ENCODE data around the gene SUCO. TPM values are rescaled to one million over a fixed set of nuclear protein-coding genes. Genes with fewer than 3 reads are reported as not detected.

Gene SUCO
- total RNA-seq, 2 experiments from 2014 or later = 22.1 to 23.8 TPM

DNA sequence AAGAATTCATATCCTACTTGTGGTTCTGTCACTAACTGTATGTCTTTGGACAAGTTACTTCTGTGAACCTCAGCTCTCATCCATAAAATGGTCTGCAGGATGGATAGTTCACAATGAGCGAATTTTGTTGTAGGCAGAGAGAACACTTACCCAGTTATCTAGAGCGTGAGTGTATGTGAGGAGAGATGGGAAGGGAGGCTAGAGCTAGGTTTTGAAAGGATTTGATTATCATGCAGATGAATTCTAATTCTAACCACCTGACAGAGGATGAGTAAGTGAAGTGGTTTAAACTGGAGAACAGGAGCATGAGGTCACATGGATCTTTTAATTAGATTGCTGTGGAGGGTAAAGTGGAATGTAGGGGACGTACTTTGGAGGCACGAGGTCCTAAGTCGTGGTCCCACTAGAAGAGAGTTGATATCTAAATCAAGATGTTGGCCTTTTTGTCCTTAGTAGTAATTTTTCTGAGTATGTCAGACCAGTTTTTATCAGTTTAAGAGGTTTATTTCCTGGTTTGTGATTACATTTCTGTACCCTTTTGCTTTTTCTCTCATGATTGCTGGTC, 5.0 kb downstream of the SUCO start:
- peaks cover 65% of the 10 kb centered on the region for H3K4me1 Mint-ChIP-seq
- ATAC-seq (no peak), DNase-seq (no peak)
- intact Hi-C loops (cut with DNase I, micrococcal nuclease) = loop anchor here in 1 of 2 experiments (10.0 kb wide), 1 partner anchor 127 kb away; no protein-coding TSS in a partner anchor
- no peaks in the 10 kb centered on the region for H3K36me3 Mint-ChIP-seq (ENCODE audit: low read depth)
- H3K27ac Mint-ChIP-seq = peak overlapping the region; percentile 11
- no peaks in the 10 kb centered on the region for H3K9me3 Mint-ChIP-seq (ENCODE audit: low read depth)
- H3K27me3 Mint-ChIP-seq = no peaks in the 10 kb centered on the region
- CTCF ChIA-PET = interaction anchor here (0.6 to 1.1 kb wide), 5 partner anchors 26 to 183 kb away, joined by 3 to 4 read pairs (median 4); no protein-coding TSS in a partner anchor
- POLR2A ChIA-PET = no interaction called here
- no peak overlapping the region for H3K4me3 Mint-ChIP-seq

GRCh38 chr1:172540635-172541034, 7.7 kb downstream of the SUCO start:
- Mint-ChIP-seq H3K4me3 (no peak overlapping the region), H3K27me3 (no peaks in the 10 kb centered on the region), H3K27ac (no peak overlapping the region), H3K36me3 (ENCODE audit: low read depth) (no peaks in the 10 kb centered on the region), H3K4me1 (peaks cover 52% of the 10 kb centered on the region), H3K9me3 (ENCODE audit: low read depth) (no peaks in the 10 kb centered on the region)
- ATAC-seq (no peak), DNase-seq (no peak)
- intact Hi-C loops (cut with DNase I, micrococcal nuclease) = no loop called here
- ChIA-PET POLR2A (no interaction called here), CTCF (no interaction called here)

GRCh38 chr1:172544481-172545104, 11.6 kb downstream of the SUCO start:
- no peak overlapping the region for H3K27ac Mint-ChIP-seq
- H3K36me3 Mint-ChIP-seq (ENCODE audit: low read depth) = no peaks in the 10 kb centered on the region
- peaks cover 41% of the 10 kb centered on the region for H3K4me1 Mint-ChIP-seq
- no peaks in the 10 kb centered on the region for H3K9me3 Mint-ChIP-seq (ENCODE audit: low read depth)
- ChIA-PET POLR2A (no interaction called here), CTCF (interaction anchor here (0.5 to 1.6 kb wide), 4 partner anchors 10 to 421 kb away, joined by 3 to 10 read pairs (median 4); no protein-coding TSS in a partner anchor)
- intact Hi-C loops (cut with DNase I, micrococcal nuclease) = no loop called here
- ATAC-seq (no peak), DNase-seq (no peak)
- H3K4me3 Mint-ChIP-seq = no peak overlapping the region
- no peaks in the 10 kb centered on the region for H3K27me3 Mint-ChIP-seq

DNA sequence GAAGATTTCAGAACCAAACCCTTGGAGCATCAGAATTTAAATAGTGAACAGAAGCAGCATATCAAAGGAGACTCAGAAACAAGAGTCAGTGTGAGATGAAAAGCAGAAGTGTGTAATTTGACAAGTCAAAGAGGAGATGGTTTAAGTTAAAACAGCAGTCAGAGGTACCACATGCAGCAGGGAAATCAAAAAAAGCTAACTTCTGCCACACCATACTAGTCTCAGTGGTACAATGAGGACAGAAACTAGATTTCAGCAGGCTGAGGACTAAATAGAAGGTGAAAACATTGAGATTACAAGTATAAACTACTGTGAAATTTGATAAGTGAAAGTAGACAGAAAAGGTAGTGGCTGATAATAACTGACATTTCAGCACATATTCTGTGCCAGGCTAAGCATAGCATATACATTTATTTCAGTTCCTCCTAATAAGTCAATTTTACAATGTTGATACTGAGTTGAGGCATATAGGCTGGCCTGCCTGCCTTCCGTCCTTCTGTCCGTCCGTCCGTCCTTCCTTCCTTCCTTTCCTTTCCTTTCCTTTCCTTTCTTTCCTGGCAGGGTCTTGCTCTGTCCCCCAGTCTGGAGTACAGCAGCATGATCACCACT, 12.6 kb downstream of the SUCO start:
- intact Hi-C loops (cut with DNase I, micrococcal nuclease) = no loop called here
- H3K9me3 Mint-ChIP-seq (ENCODE audit: low read depth) = no peaks in the 10 kb centered on the region
- peaks cover 44% of the 10 kb centered on the region for H3K4me1 Mint-ChIP-seq
- ChIA-PET CTCF (interaction anchor here (1.0 to 1.6 kb wide), 3 partner anchors 11 to 175 kb away, joined by 3 to 10 read pairs (median 6); no protein-coding TSS in a partner anchor), POLR2A (interaction anchor here (0.6 to 0.9 kb wide), 2 partner anchors 13 to 671 kb away, joined by 3 to 6 read pairs; partner anchors contain the start of gene SUCO)
- no peaks in the 10 kb centered on the region for H3K36me3 Mint-ChIP-seq (ENCODE audit: low read depth)
- H3K27ac Mint-ChIP-seq = no peak overlapping the region
- no peak for ATAC-seq
- no peak for DNase-seq
- H3K27me3 Mint-ChIP-seq = no peaks in the 10 kb centered on the region
- H3K4me3 Mint-ChIP-seq = no peak overlapping the region

GRCh38 chr1:172547071-172547470, 14.1 kb downstream of the SUCO start:
- no peak overlapping the region for H3K27ac Mint-ChIP-seq
- no peaks in the 10 kb centered on the region for H3K27me3 Mint-ChIP-seq
- no peak for ATAC-seq
- DNase-seq = no peak
- no peak overlapping the region for H3K4me3 Mint-ChIP-seq
- POLR2A ChIA-PET = no interaction called here
- intact Hi-C loops (cut with DNase I, micrococcal nuclease) = no loop called here
- CTCF ChIA-PET = interaction anchor here (0.6 kb wide), 1 partner anchor 21 kb away, joined by 3 read pairs; no protein-coding TSS in a partner anchor
- no peaks in the 10 kb centered on the region for H3K36me3 Mint-ChIP-seq (ENCODE audit: low read depth)
- no peaks in the 10 kb centered on the region for H3K9me3 Mint-ChIP-seq (ENCODE audit: low read depth)
- peaks cover 37% of the 10 kb centered on the region for H3K4me1 Mint-ChIP-seq

DNA sequence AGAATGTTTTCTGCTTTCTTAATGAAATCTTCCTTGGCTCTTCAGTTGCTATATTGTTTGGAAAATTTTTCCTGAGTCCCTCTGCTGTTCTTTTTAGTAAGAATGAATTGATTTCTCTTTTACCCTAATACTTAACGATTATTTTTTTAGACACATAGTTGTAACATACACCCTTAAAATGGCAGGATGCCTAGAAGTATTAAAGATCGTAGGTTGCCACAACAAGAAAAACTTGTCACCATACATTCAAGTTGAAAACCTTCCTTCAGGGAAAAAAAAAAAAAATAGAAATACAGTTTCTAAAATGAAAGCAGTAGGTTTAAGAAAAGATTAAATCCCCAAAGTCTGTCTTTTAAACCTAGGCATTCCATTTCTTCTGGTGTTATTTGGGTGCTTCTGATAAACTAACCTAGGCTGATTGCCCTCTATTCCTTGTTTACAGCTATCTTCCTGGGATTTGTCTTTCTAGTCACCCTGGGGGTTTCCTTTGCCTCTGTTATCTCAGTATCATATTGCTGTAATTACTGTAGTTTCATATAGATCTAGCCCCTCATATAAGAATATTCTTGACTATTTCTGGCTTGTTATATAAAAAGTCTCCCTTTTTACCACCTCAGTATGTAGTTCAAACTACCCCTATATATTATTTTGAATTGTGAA, 16.8 kb downstream of the SUCO start:
- Mint-ChIP-seq H3K9me3 (ENCODE audit: low read depth) (no peaks in the 10 kb centered on the region), H3K27me3 (no peaks in the 10 kb centered on the region), H3K27ac (no peak overlapping the region), H3K4me1 (peaks cover 33% of the 10 kb centered on the region), H3K4me3 (no peak overlapping the region), H3K36me3 (ENCODE audit: low read depth) (peaks cover under 1% of the 10 kb centered on the region)
- intact Hi-C loops (cut with DNase I, micrococcal nuclease) = no loop called here
- ATAC-seq (no peak), DNase-seq (no peak)
- ChIA-PET CTCF (no interaction called here), POLR2A (no interaction called here)

- H3K36me3 Mint-ChIP-seq (ENCODE audit: low read depth) = peaks cover 5% of the 10 kb centered on the region
- H3K4me3 Mint-ChIP-seq = no peak overlapping the region
- no peaks in the 10 kb centered on the region for H3K9me3 Mint-ChIP-seq (ENCODE audit: low read depth)
- DNase-seq (no peak), ATAC-seq (no peak)
- no peaks in the 10 kb centered on the region for H3K27me3 Mint-ChIP-seq
- ChIA-PET POLR2A (interaction anchor here (0.9 kb wide), 1 partner anchor 15 kb away, joined by 4 read pairs; no protein-coding TSS in a partner anchor), CTCF (interaction anchor here (0.7 to 1.6 kb wide), 2 partner anchors 59 to 155 kb away, joined by 3 read pairs; no protein-coding TSS in a partner anchor)
- H3K4me1 Mint-ChIP-seq = peaks cover 33% of the 10 kb centered on the region
- no peak overlapping the region for H3K27ac Mint-ChIP-seq
- intact Hi-C loops (cut with DNase I, micrococcal nuclease) = no loop called here
These were observed 18.3 kb downstream of the SUCO start for GRCh38 chr1:172551279-172551678.

GRCh38 chr1:172554915-172555314, 22.0 kb downstream of the SUCO start:
- Mint-ChIP-seq H3K27ac (no peak overlapping the region), H3K4me3 (no peak overlapping the region), H3K4me1 (peaks cover 11% of the 10 kb centered on the region), H3K27me3 (no peaks in the 10 kb centered on the region), H3K9me3 (ENCODE audit: low read depth) (no peaks in the 10 kb centered on the region), H3K36me3 (ENCODE audit: low read depth) (peaks cover 22% of the 10 kb centered on the region)
- no peak for DNase-seq
- no peak for ATAC-seq
- CTCF ChIA-PET = no interaction called here
- intact Hi-C loops (cut with DNase I, micrococcal nuclease) = no loop called here
- POLR2A ChIA-PET = no interaction called here

GRCh38 chr1:172556461-172556860, 23.5 kb downstream of the SUCO start:
- peaks cover 25% of the 10 kb centered on the region for H3K36me3 Mint-ChIP-seq (ENCODE audit: low read depth)
- H3K4me1 Mint-ChIP-seq = peaks cover 2% of the 10 kb centered on the region
- CTCF ChIA-PET = interaction anchor here (0.8 to 1.6 kb wide), 3 partner anchors 53 to 535 kb away, joined by 3 to 5 read pairs (median 3); no protein-coding TSS in a partner anchor

DNA sequence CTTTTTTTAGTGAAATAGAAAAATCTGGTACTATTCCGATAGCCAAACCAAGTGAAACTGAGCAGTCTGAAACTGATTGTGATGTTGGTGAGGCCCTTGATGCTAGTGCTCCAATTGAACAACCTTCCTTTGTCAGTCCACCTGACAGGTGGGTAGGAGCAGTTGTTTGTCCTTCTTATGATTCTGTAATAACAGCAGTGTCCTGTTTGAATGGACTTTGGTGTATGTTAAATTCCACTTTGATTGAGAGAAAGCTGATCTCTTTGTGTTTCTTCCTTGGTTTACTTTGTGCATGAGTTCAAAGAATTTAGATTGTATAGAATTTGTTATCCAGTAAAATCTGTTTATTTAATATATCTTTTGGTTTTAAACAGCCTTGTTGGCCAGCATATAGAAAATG, 24.3 kb downstream of the SUCO start:
- ATAC-seq (no peak), DNase-seq (no peak)
- Mint-ChIP-seq H3K4me1 (peaks cover 1% of the 10 kb centered on the region), H3K36me3 (ENCODE audit: low read depth) (peaks cover 29% of the 10 kb centered on the region), H3K27ac (no peak overlapping the region), H3K4me3 (no peak overlapping the region), H3K27me3 (no peaks in the 10 kb centered on the region), H3K9me3 (ENCODE audit: low read depth) (no peaks in the 10 kb centered on the region)
- CTCF ChIA-PET = interaction anchor here (0.6 to 2.4 kb wide), 4 partner anchors 12 to 1701 kb away, joined by 3 to 6 read pairs (median 6); no protein-coding TSS in a partner anchor
- intact Hi-C loops (cut with DNase I, micrococcal nuclease) = no loop called here
- POLR2A ChIA-PET = no interaction called here

More at GRCh38 chr1:172556461-172556860, 23.5 kb downstream of the SUCO start:
- Mint-ChIP-seq H3K27ac (no peak overlapping the region), H3K4me3 (no peak overlapping the region), H3K9me3 (ENCODE audit: low read depth) (no peaks in the 10 kb centered on the region), H3K27me3 (no peaks in the 10 kb centered on the region)
- ATAC-seq (no peak), DNase-seq (no peak)
- intact Hi-C loops (cut with DNase I, micrococcal nuclease) = no loop called here
- POLR2A ChIA-PET = no interaction called here

DNA sequence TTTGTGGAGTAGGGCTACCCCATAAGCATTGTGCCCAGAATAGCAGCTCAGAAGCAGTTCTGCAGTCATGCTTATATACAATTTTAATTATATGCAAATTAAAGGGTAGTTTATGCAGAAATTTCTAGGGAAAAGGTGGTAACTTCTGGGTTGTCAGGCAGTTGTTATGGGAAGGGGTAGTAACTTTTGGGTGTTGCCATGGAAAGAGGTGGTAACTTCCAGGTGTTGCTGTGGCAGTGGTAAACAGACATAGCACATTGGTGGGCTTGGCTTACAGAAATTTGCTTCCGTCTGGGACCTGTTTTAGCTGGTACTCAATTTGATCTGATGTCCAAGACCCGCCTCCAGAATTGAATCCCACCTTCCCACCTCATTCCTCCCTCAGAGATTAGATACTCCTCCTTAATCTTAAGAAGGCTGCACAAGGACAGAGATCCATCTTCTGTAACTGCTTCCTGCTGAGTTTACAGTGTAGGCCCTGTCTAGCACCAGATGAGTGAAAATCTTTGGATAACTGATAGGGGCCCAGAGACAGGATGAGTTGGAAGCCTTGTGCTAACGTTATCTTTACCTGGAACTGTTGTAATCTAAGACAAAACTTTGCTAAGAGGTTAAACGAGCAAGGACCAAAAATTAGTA, 26.7 kb downstream of the SUCO start:
- Mint-ChIP-seq H3K4me3 (no peak overlapping the region), H3K36me3 (ENCODE audit: low read depth) (peaks cover 46% of the 10 kb centered on the region), H3K9me3 (ENCODE audit: low read depth) (no peaks in the 10 kb centered on the region), H3K4me1 (peaks cover 7% of the 10 kb centered on the region), H3K27ac (no peak overlapping the region), H3K27me3 (no peaks in the 10 kb centered on the region)
- DNase-seq (no peak), ATAC-seq (no peak)
- intact Hi-C loops (cut with DNase I, micrococcal nuclease) = no loop called here
- POLR2A ChIA-PET = no interaction called here
- CTCF ChIA-PET = interaction anchor here (2.4 kb wide), 1 partner anchor 15 kb away, joined by 6 read pairs; no protein-coding TSS in a partner anchor
